Testis (tissue), 2 donors: Measurements from ENCODE around the gene DZANK1.

Source experiments
- POLR2A ChIP-seq: fragments of 450-650 bp; IDR thresholded peaks from one replicate; pipeline ENCODE4 v1.6.1; 2017; ENCODE audit warnings: antibody characterized with exemption, mild to moderate bottlenecking, moderate library complexity
- TF ChIP-seq, protein P1 (sequence below), 3 experiments: fragments of 450-650 bp in 2 of 3; fragments of 200-600 bp in 1 of 3; sonication (generic) in 1 of 3; IDR thresholded peaks; one replicate each; pipeline ENCODE4 v1.5.1; 2016 to 2019; ENCODE audit warnings: antibody characterized with exemption in 3 of 3, mild to moderate bottlenecking in 2 of 3, moderate library complexity in 1 of 3

DNA sequence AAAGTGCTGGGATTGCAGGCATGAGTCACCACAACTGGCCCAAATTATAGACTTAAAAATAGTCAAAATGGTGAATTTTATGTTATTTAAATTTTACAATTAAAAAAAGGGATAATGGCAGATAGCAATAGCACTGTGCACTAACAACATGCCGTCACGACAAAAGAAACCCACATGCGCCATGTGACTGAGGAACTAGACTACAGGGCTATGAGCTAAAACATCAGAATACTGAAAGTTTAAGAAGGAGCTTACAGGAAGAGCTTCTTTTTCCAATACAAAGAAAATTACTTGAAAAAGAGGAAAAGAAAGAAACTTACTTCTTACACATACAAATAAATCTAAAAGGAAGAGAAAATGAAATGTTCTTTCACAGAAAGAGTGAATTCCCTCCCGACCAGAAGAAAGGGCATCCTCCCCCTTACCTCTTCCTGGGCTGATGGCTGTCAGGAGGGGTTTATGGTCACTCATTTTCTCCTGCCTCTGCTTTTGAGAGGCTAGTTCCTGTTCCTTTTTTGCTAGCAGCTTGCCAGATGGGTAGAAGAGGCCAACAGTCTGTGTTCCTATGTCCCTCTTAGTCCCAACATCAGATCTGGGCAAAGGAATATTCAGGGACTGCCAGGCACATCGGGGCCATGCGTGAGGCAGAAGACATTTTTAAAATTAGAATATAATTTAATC is 54.5 kb downstream of the DZANK1 start:
- TF ChIP-seq, protein P1, sequence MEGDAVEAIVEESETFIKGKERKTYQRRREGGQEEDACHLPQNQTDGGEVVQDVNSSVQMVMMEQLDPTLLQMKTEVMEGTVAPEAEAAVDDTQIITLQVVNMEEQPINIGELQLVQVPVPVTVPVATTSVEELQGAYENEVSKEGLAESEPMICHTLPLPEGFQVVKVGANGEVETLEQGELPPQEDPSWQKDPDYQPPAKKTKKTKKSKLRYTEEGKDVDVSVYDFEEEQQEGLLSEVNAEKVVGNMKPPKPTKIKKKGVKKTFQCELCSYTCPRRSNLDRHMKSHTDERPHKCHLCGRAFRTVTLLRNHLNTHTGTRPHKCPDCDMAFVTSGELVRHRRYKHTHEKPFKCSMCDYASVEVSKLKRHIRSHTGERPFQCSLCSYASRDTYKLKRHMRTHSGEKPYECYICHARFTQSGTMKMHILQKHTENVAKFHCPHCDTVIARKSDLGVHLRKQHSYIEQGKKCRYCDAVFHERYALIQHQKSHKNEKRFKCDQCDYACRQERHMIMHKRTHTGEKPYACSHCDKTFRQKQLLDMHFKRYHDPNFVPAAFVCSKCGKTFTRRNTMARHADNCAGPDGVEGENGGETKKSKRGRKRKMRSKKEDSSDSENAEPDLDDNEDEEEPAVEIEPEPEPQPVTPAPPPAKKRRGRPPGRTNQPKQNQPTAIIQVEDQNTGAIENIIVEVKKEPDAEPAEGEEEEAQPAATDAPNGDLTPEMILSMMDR (IDR thresholded peaks at IDR 0.05), result no peak
- TF ChIP-seq POLR2A, result no peak
